Lower leg skin (tissue), 3 donors: ENCODE data around the gene IVD.

Experiments used
- POLR2A ChIP-seq, 2 donors: fragments of 450-650 bp; IDR thresholded peaks; one replicate each; pipeline ENCODE4 v1.6.1; 2016 to 2017; ENCODE audit warnings: antibody characterized with exemption in 2 of 2, mild to moderate bottlenecking in 1 of 2, moderate library complexity in 1 of 2
- TF ChIP-seq, protein P1 (sequence below), 3 donors: fragments of 450-650 bp; IDR thresholded peaks; one replicate each; pipeline ENCODE4 v1.5.1; 2016; ENCODE audit warnings: antibody characterized with exemption in 3 of 3, mild to moderate bottlenecking in 3 of 3, moderate library complexity in 2 of 3

DNA sequence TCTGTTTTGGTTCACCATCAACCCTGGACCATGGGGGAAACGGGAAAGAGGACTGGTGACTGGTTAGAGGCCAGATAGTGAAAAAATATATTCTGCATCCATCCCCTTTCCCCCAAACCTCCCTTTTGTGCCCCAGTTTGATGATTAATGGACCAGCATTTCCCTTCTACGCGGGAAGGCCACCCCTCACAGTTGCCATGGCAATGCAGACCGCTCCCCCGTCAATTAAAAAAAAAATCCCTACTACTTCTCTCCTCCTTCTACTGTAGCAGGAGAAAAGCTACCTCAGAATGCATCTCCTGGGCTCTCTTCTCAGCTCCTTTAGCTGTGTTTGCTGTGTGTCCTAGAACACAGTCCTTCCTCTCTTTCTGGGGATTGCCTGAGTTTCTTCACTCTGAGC lies 39.1 kb downstream of the IVD start:
- TF ChIP-seq, protein P1, sequence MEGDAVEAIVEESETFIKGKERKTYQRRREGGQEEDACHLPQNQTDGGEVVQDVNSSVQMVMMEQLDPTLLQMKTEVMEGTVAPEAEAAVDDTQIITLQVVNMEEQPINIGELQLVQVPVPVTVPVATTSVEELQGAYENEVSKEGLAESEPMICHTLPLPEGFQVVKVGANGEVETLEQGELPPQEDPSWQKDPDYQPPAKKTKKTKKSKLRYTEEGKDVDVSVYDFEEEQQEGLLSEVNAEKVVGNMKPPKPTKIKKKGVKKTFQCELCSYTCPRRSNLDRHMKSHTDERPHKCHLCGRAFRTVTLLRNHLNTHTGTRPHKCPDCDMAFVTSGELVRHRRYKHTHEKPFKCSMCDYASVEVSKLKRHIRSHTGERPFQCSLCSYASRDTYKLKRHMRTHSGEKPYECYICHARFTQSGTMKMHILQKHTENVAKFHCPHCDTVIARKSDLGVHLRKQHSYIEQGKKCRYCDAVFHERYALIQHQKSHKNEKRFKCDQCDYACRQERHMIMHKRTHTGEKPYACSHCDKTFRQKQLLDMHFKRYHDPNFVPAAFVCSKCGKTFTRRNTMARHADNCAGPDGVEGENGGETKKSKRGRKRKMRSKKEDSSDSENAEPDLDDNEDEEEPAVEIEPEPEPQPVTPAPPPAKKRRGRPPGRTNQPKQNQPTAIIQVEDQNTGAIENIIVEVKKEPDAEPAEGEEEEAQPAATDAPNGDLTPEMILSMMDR (IDR thresholded peaks at IDR 0.05) = no peak
- no peak for TF ChIP-seq POLR2A (IDR thresholded peaks at IDR 0.05)
